NCI-H82 (cell line): ENCODE measurements around the gene POLD4.
"Not testable (repeated sequence)": the region's sequence is repeated elsewhere in the genome, so short reads cannot be mapped to it uniquely, and the experiment has no call there.

ENCODE experiments used
- DNase-seq: peaks from one replicate; lab custom pipeline; 2025; lab: John Stamatoyannopoulos, UW

POLD4 gene

GRCh38 chr11:67353317-67354074, at the start of gene POLD4:
POLD4 (minus strand) TSS chr11:67353546; CDS start chr11:67353399, 147 bp downstream.
- peak; percentile 96 for DNase-seq

DNA sequence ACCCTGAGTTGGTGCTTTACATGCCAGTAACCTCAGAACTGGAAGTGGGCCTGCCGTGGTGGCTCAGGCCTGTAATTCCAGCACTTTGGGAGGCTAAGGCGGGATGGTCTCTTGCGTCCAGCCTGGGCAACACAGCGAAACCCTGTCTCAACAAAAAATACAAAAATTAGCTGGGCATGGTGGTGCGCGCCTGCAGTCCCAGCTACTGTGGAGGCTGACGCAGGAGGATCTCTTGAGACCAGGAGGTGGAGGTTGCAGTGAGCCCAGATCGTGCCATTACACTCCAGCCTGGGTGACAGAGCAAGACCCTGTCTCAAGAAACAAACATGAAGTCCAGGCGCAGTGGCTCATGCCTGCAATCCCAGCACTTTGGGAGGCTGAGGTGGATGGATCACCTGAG, 49.7 kb upstream of the POLD4 start:
- DNase-seq = not testable (repeated sequence)

DNA sequence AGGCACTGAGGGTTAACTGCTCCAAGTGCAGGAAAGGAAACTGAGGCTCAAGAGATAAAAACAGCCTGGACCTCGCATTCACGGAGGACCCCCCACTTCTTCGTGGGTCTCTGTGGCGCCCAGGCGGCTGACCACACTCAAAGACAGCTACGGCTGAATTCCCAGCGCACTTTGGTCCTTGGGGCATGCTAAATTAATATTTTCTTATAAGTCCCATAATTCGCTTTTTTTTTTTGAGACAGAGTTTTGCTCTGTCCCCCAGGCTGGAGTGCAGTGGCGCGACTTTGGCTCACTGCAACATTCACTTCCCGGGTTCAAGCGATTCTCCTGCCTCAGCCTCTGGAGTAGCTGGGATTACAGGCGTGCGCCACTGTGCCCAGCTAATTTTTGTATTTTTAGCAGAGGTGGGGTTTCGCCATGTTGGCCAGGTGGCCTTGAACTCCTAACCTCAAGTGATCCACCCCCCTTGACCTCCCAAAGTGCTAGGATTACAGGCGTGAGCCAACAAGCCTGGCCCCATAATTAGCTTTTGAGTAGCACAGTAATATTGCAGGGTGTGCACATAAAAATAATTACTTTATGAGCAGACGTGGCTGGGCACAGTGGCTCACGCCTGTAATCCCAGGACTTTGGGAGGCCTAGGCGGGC, 49.0 kb upstream of the POLD4 start:
- peak; percentile 81 for DNase-seq

- DNase-seq = peak; percentile 94
Measured at GRCh38 chr11:67401495-67402191, 48.3 kb upstream of the POLD4 start, which contains the start of gene PPP1CA. PPP1CA (minus strand) TSS chr11:67401858; CDS start chr11:67401782, 76 bp downstream.

GRCh38 chr11:67400942-67401494, 47.7 kb upstream of the POLD4 start:
- no peak for DNase-seq

DNA sequence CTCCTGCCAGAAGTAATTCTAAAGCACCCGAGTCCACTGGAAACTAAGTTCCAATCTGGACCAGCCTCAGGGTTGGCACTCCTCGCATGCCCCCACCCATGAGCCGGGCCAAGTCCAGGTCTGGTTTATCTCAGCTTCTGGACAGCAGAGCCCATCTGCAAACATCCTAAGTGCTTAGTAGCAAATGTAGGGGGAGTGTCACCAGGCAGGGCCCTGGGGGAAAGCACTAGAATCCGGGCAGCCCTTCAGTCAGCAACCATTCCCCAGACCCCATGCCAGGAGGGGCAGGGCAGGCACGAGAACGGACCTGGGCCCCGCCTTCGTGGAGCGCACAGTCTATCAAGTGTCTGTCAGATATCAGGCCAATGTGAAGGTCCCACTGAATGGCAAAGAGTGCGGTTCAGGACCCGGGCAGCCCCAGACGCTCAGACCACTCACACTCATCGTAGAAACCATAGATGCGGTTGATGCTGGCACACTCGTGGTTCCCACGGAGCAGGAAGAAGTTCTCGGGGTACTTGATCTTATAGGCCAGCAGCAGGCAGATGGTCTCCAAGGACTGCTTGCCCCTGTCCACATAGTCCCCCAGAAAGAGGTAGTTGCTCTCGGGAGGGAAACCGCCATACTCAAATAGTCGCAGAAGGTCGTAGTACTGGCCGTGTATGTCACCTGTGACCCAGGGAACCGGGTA, 47.0 kb upstream of the POLD4 start:
- DNase-seq = no peak

- no peak for DNase-seq
Measured at GRCh38 chr11:67398661-67399563, 45.6 kb upstream of the POLD4 start.

- DNase-seq = no peak
Measured at GRCh38 chr11:67397986-67398660, 44.8 kb upstream of the POLD4 start.

DNA sequence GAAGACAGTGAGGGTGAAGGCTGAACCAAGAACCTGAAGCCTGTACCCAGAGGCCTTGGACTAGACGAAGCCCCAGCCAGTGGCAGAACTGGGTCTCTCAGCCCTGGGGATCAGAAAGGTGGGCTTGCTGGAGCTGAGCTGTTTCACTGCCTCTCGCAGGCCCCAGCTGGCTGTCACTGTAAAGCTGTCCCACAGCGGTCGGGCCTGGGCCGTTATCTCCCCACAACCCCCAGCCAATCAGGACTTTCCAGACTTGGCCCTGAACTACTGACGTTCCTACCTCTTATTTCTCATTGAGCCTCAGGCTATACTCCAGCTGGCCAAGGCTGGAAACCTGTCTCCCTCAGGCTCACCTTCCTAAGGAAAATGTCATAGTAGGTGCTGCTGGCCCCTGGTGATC, 44.2 kb upstream of the POLD4 start:
- no peak for DNase-seq

- DNase-seq = no peak
Measured at GRCh38 chr11:67396587-67397389, 43.4 kb upstream of the POLD4 start.

- DNase-seq = no peak
Measured at GRCh38 chr11:67396259-67396581, 42.9 kb upstream of the POLD4 start.

GRCh38 chr11:67395555-67396258, 42.4 kb upstream of the POLD4 start:
- no peak for DNase-seq

DNA sequence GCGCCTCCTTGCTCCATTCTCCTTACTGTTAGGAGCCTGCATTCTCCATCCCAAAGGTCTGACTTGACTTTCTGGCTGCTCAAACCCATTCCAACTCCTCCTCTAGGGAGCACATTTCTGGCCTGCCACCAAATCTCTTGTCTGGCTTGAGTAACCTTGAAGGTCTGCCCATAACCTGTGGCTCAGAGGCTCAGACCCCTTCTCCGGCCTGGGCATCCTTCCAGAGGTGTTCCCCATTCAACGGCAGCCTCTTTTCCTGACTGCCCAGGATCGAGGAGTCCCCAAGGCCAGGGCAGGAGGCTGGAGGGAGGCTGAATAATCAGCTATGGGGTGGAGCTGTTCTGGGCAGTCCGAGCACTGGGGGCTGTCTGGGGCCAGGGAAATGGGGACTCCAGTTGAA, 40.6 kb upstream of the POLD4 start:
- DNase-seq = no peak

- no peak for DNase-seq
Measured at GRCh38 chr11:67393437-67393836, 40.1 kb upstream of the POLD4 start.

GRCh38 chr11:67392183-67392715, 38.9 kb upstream of the POLD4 start:
- no peak for DNase-seq

DNA sequence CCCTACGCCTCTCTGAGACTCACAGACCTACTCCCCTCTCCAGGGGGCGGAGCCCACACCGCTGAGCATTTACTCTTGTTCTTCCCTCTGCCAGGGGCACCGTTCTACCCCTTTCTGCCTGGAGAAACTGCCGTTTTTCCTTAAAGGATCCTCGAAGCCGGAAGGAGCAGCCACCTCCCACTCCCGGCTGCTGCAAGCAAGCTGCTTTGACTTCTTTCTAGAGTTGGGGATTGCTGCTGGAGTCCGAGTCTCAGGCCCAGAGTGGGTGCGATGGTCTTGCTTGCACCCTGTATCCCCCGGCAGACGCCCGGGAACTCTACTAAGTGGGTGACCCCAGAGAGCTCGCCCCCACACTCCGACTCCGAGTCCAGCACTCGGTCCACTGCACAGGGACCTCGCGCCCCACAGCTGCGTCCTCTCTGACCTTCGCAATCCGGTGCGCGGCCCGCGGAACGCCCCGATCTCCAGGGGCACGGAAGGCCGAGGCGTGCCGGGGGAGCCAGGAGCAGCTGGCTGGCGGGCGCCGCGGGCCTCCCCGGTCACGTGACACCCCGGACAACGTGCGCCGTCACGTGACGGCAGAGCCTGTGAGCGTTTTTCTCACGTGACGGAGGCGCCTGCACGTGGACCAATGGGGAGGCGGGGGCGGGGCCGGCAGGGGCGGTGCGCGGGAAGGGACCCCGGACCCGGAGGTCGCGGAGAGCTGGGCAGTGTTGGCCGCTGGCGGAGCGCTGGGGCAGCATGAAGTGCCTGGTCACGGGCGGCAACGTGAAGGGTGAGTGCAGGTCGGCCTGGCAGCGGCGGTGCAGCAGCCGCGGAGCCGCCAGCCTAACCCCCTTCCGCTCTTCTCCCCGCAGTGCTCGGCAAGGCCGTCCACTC, 38.2 kb upstream of the POLD4 start, which contains the start of gene RAD9A:
Gene RAD9A (plus strand): TSS at position 683 of the 879 bp plus-strand sequence. CDS start 59 bp downstream, at position 742.
- DNase-seq = peak; percentile 96

DNA sequence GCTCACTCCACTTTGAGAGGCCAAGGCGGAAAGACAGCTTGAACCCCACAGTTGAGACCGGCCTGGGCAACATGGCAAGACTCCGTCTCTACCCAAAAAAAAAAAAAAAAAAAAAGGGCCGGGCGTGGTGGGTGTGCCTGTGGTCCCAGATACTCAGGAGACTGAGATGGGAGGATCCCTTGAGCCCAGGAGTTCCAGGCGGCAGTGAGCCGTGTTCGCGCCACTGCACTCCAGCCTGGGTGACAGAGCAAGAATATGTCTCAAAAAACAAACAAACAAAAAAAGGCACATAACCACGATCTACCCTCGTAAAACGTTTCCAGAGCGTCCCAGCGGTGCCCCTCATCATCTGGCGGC, 37.6 kb upstream of the POLD4 start:
- DNase-seq = no peak

DNA sequence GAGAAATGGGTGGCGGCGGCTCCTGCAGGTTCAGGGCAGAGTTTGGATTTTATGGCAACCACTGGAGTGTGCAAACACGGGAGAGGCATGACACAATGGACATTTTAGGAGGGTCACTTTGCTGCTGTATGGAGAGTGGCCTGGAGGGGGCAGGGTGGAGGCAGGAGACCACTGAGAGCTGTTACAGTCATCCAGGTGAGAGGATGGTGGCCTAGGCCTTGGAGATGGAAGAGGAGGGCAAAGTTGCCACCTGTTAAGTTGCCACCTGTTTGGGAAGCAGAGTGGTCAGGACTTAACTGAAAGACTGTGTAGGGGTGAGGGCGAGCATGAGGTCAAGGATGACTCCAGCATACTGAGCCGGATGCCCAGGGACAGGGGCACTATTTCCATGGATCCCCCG, 36.1 kb upstream of the POLD4 start:
- DNase-seq = peak; percentile 63
